Ovary (tissue), 3 donors: ENCODE measurements around the gene GNB1.

ENCODE experiments used
- CTCF ChIP-seq, 3 donors: fragments of 450-650 bp in 2 of 3; fragments of 200-600 bp in 1 of 3; IDR thresholded peaks; one replicate each; pipeline versions ENCODE4 v1.5.1 to v1.8.0; 2016 to 2022; ENCODE audit warnings: antibody characterized with exemption in 3 of 3, mild to moderate bottlenecking in 1 of 3
- EP300 ChIP-seq: sonication (generic); formaldehyde crosslinking; IDR thresholded peaks from one replicate; pipeline ENCODE4 v1.6.1; 2017; ENCODE audit warnings: antibody characterized with exemption
- donor health status: DM: no; HTN: no; CAD: no.

DNA sequence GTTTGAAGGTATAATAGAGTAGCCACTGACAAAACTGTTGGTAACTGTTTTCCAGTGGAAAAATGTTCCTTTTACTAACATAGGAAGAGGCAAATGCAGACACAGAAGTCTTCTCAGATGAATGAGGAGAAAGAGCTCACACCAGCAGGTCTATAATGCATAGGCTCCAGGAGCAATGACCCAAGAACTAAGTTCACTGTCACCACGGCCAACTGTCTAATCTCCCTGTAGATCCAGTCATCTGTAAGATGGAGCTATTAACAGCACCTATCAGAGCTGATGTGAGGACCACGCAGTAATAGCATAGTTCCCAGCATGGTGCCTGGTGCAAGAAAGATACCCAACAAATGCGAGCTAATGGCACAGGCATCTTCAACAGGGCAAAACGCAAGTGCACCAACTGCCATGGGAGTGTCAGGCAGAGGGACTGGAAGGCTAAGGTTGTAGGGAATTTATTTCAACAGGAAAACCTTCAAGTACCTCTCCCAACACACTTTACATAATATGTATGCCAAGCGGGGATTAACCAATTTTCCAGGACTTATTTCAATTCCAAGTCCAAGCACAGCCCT is 12.9 kb downstream of the GNB1 start:
- no peak for TF ChIP-seq EP300
- TF ChIP-seq CTCF (IDR thresholded peaks at IDR 0.05), result no peak
